Measurements from ENCODE around the gene ATP5PO. TPM values are rescaled to one million over a fixed set of nuclear protein-coding genes. Genes with fewer than 3 reads are reported as not detected.
"Not testable (repeated sequence)": the region's sequence is repeated elsewhere in the genome, so short reads cannot be mapped to it uniquely, and the experiment has no call there.

ATP5PO gene
- polyA plus RNA-seq, 4 donors = 206 to 904 (median 590) TPM

GRCh38 chr21:33880626-33881025 is 35.0 kb downstream of the ATP5PO start:
- WGBS, 3 donors = 85 to 89% (median 87%) methylated on average over 13 of the region's 13 CpGs
- no peak for FAIRE-seq
- Histone ChIP-seq H3K36me3 (ENCODE audit: control insufficient read depth in 3 of 3, insufficient read depth in 2 of 3, low read depth in 1 of 3, low read length in 3 of 3) (no peaks in the 10 kb centered on the region), H3K9me3 (ENCODE audit: control insufficient read depth in 2 of 2, insufficient read depth in 1 of 2, low read depth in 1 of 2, low read length in 1 of 2) (no peaks in the 10 kb centered on the region), H3K4me3 (ENCODE audit: low read depth in 1 of 3, low read length in 3 of 3) (no peak overlapping the region), H3K4me1 (ENCODE audit: control insufficient read depth in 3 of 3, insufficient read depth in 2 of 3, low read depth in 1 of 3, low read length in 2 of 3) (no peaks in the 10 kb centered on the region), H3K27me3 (ENCODE audit: control insufficient read depth in 3 of 3, insufficient read depth in 3 of 3, low read length in 3 of 3) (no peaks in the 10 kb centered on the region), H3K27ac (ENCODE audit: low read depth in 1 of 3, low read length in 2 of 3) (no peak overlapping the region)
- DNase-seq = no peak

GRCh38 chr21:33878824-33879223 is 36.8 kb downstream of the ATP5PO start:
- DNase-seq (no peak), FAIRE-seq (no peak)
- H3K4me1 ChIP-seq (ENCODE audit: control insufficient read depth in 3 of 3, insufficient read depth in 2 of 3, low read depth in 1 of 3, low read length in 2 of 3) = no peaks in the 10 kb centered on the region
- no peaks in the 10 kb centered on the region for H3K27me3 ChIP-seq (ENCODE audit: control insufficient read depth in 3 of 3, insufficient read depth in 3 of 3, low read length in 3 of 3)
- H3K27ac ChIP-seq (ENCODE audit: low read depth in 1 of 3, low read length in 2 of 3) = no peak overlapping the region
- H3K9me3 ChIP-seq (ENCODE audit: control insufficient read depth in 2 of 2, insufficient read depth in 1 of 2, low read depth in 1 of 2, low read length in 1 of 2) = no peaks in the 10 kb centered on the region
- H3K4me3 ChIP-seq (ENCODE audit: low read depth in 1 of 3, low read length in 3 of 3) = no peak overlapping the region
- WGBS, 3 donors = 81 to 92% (median 86%) methylated on average over 6 of the region's 6 CpGs
- no peaks in the 10 kb centered on the region for H3K36me3 ChIP-seq (ENCODE audit: control insufficient read depth in 3 of 3, insufficient read depth in 2 of 3, low read depth in 1 of 3, low read length in 3 of 3)

GRCh38 chr21:33875026-33875695 is 40.4 kb downstream of the ATP5PO start:
- no peaks in the 10 kb centered on the region for H3K4me1 ChIP-seq (ENCODE audit: control insufficient read depth in 3 of 3, insufficient read depth in 2 of 3, low read depth in 1 of 3, low read length in 2 of 3)
- no peak for FAIRE-seq
- WGBS, 3 donors = 59 to 89% (median 72%) methylated on average over 20 of the region's 20 CpGs
- H3K27ac ChIP-seq (ENCODE audit: low read depth in 1 of 3, low read length in 2 of 3) = no peak overlapping the region
- no peaks in the 10 kb centered on the region for H3K36me3 ChIP-seq (ENCODE audit: control insufficient read depth in 3 of 3, insufficient read depth in 2 of 3, low read depth in 1 of 3, low read length in 3 of 3)
- no peaks in the 10 kb centered on the region for H3K27me3 ChIP-seq (ENCODE audit: control insufficient read depth in 3 of 3, insufficient read depth in 3 of 3, low read length in 3 of 3)
- no peak overlapping the region for H3K4me3 ChIP-seq (ENCODE audit: low read depth in 1 of 3, low read length in 3 of 3)
- DNase-seq = peak in 1 of 2 donors; percentile 9
- no peaks in the 10 kb centered on the region for H3K9me3 ChIP-seq (ENCODE audit: control insufficient read depth in 2 of 2, insufficient read depth in 1 of 2, low read depth in 1 of 2, low read length in 1 of 2)

- Histone ChIP-seq H3K27ac (ENCODE audit: low read depth in 1 of 3, low read length in 2 of 3) (no peak overlapping the region), H3K36me3 (ENCODE audit: control insufficient read depth in 3 of 3, insufficient read depth in 2 of 3, low read depth in 1 of 3, low read length in 3 of 3) (no peaks in the 10 kb centered on the region), H3K9me3 (ENCODE audit: control insufficient read depth in 2 of 2, insufficient read depth in 1 of 2, low read depth in 1 of 2, low read length in 1 of 2) (no peaks in the 10 kb centered on the region), H3K4me3 (ENCODE audit: low read depth in 1 of 3, low read length in 3 of 3) (no peak overlapping the region), H3K4me1 (ENCODE audit: control insufficient read depth in 3 of 3, insufficient read depth in 2 of 3, low read depth in 1 of 3, low read length in 2 of 3) (no peaks in the 10 kb centered on the region), H3K27me3 (ENCODE audit: control insufficient read depth in 3 of 3, insufficient read depth in 3 of 3, low read length in 3 of 3) (no peaks in the 10 kb centered on the region)
- FAIRE-seq = no peak
- 91 to 95% (median 95%) methylated on average over 7 of the region's 7 CpGs for WGBS, 3 donors
- no peak for DNase-seq
Observed at GRCh38 chr21:33874161-33874560, 41.4 kb downstream of the ATP5PO start.

DNA sequence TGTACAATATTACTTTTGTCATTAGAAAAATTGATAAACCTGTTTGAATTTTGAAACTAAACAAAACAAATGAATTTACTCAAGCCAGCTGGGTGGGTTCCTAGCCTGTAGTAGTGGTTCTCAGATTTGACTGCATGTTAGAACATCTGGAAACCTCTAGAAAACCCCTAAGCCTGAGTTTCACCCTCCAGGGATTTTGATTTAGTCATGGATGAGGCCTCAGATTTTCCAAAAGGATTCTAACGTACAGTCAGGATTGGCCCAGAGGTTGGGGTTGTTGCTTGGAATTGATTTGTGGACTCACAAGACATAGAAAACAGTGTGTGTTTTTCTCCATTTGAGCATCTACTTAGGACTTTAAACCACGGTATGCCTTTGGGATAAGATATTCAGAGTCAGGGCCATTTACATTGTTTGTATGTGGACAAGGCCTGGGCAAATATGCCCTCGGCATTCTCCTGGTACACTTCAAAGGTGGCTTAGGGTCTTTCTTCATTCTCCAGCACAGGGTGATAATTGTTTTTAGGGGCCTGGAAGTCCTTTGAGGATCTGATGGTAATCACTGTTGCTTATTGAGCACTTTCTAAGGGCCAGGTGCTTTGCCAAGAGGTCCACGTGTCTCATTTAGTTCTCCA is 42.6 kb downstream of the ATP5PO start:
- Histone ChIP-seq H3K36me3 (ENCODE audit: control insufficient read depth in 3 of 3, insufficient read depth in 2 of 3, low read depth in 1 of 3, low read length in 3 of 3) (no peaks in the 10 kb centered on the region), H3K4me3 (ENCODE audit: low read depth in 1 of 3, low read length in 3 of 3) (no peak overlapping the region), H3K27ac (ENCODE audit: low read depth in 1 of 3, low read length in 2 of 3) (no peak overlapping the region), H3K9me3 (ENCODE audit: control insufficient read depth in 2 of 2, insufficient read depth in 1 of 2, low read depth in 1 of 2, low read length in 1 of 2) (no peaks in the 10 kb centered on the region), H3K4me1 (ENCODE audit: control insufficient read depth in 3 of 3, insufficient read depth in 2 of 3, low read depth in 1 of 3, low read length in 2 of 3) (no peaks in the 10 kb centered on the region), H3K27me3 (ENCODE audit: control insufficient read depth in 3 of 3, insufficient read depth in 3 of 3, low read length in 3 of 3) (no peaks in the 10 kb centered on the region)
- DNase-seq (no peak), FAIRE-seq (no peak)
- WGBS, 3 donors = 76 to 87% (median 83%) methylated on average over 4 of the region's 4 CpGs

DNA sequence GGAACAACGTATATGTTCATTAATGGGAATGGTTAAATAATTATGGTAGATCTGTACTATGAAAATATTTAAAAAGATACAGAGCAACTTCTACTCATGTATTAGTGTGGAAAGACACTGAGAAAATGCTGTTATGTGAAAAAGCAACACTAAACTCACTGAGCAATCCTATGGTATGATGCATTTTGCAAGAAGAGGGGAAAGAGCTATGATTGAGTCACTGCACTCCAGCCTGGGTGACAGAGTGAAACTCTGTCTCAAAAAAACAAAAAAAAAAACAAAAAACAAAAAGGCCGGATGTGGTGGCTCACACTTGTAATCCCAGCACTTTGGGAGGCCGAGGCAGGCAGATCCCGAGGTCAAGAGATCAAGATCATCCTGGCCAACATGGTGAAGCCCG is 44.4 kb downstream of the ATP5PO start:
- H3K27ac ChIP-seq (ENCODE audit: low read depth in 1 of 3, low read length in 2 of 3) = no peak overlapping the region
- H3K4me1 ChIP-seq (ENCODE audit: control insufficient read depth in 3 of 3, insufficient read depth in 2 of 3, low read depth in 1 of 3, low read length in 2 of 3) = no peaks in the 10 kb centered on the region
- WGBS, 3 donors = 78 to 90% (median 82%) methylated on average over 5 of the region's 5 CpGs
- H3K36me3 ChIP-seq (ENCODE audit: control insufficient read depth in 3 of 3, insufficient read depth in 2 of 3, low read depth in 1 of 3, low read length in 3 of 3) = no peaks in the 10 kb centered on the region
- no peak for FAIRE-seq
- no peaks in the 10 kb centered on the region for H3K9me3 ChIP-seq (ENCODE audit: control insufficient read depth in 2 of 2, insufficient read depth in 1 of 2, low read depth in 1 of 2, low read length in 1 of 2)
- no peak for DNase-seq
- H3K4me3 ChIP-seq (ENCODE audit: low read depth in 1 of 3, low read length in 3 of 3) = no peak overlapping the region
- H3K27me3 ChIP-seq (ENCODE audit: control insufficient read depth in 3 of 3, insufficient read depth in 3 of 3, low read length in 3 of 3) = no peaks in the 10 kb centered on the region

GRCh38 chr21:33870768-33871167 is 44.8 kb downstream of the ATP5PO start:
- H3K9me3 ChIP-seq (ENCODE audit: control insufficient read depth in 2 of 2, insufficient read depth in 1 of 2, low read depth in 1 of 2, low read length in 1 of 2) = no peaks in the 10 kb centered on the region
- DNase-seq (no peak), FAIRE-seq (no peak)
- H3K27ac ChIP-seq (ENCODE audit: low read depth in 1 of 3, low read length in 2 of 3) = no peak overlapping the region
- no peak overlapping the region for H3K4me3 ChIP-seq (ENCODE audit: low read depth in 1 of 3, low read length in 3 of 3)
- WGBS, 3 donors = 72 to 76% (median 73%) methylated on average over 4 of the region's 4 CpGs
- no peaks in the 10 kb centered on the region for H3K36me3 ChIP-seq (ENCODE audit: control insufficient read depth in 3 of 3, insufficient read depth in 2 of 3, low read depth in 1 of 3, low read length in 3 of 3)
- H3K27me3 ChIP-seq (ENCODE audit: control insufficient read depth in 3 of 3, insufficient read depth in 3 of 3, low read length in 3 of 3) = no peaks in the 10 kb centered on the region
- no peaks in the 10 kb centered on the region for H3K4me1 ChIP-seq (ENCODE audit: control insufficient read depth in 3 of 3, insufficient read depth in 2 of 3, low read depth in 1 of 3, low read length in 2 of 3)

DNA sequence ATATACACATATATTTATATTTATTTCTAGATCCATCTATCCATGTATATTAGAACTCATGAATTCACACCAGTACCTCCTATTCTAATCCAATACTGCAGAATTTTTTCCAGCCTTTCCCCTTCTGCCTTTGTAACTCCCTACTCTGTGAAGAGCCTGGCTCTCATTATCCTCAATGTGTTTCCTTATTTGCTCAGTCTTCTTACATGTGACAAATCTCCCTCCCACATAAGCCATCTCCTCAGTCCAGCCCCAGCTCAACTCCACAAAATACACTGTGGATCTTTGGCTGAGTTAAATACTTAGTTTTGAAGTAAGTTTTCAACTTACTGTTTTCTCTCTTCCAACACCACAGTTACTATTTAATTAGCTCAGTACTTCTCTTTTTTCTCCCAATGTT is 45.7 kb downstream of the ATP5PO start:
- FAIRE-seq (no peak), DNase-seq (no peak)
- no peaks in the 10 kb centered on the region for H3K4me1 ChIP-seq (ENCODE audit: control insufficient read depth in 3 of 3, insufficient read depth in 2 of 3, low read depth in 1 of 3, low read length in 2 of 3)
- no peak overlapping the region for H3K4me3 ChIP-seq (ENCODE audit: low read depth in 1 of 3, low read length in 3 of 3)
- H3K9me3 ChIP-seq (ENCODE audit: control insufficient read depth in 2 of 2, insufficient read depth in 1 of 2, low read depth in 1 of 2, low read length in 1 of 2) = no peaks in the 10 kb centered on the region
- no peaks in the 10 kb centered on the region for H3K36me3 ChIP-seq (ENCODE audit: control insufficient read depth in 3 of 3, insufficient read depth in 2 of 3, low read depth in 1 of 3, low read length in 3 of 3)
- H3K27me3 ChIP-seq (ENCODE audit: control insufficient read depth in 3 of 3, insufficient read depth in 3 of 3, low read length in 3 of 3) = no peaks in the 10 kb centered on the region
- no peak overlapping the region for H3K27ac ChIP-seq (ENCODE audit: low read depth in 1 of 3, low read length in 2 of 3)

DNA sequence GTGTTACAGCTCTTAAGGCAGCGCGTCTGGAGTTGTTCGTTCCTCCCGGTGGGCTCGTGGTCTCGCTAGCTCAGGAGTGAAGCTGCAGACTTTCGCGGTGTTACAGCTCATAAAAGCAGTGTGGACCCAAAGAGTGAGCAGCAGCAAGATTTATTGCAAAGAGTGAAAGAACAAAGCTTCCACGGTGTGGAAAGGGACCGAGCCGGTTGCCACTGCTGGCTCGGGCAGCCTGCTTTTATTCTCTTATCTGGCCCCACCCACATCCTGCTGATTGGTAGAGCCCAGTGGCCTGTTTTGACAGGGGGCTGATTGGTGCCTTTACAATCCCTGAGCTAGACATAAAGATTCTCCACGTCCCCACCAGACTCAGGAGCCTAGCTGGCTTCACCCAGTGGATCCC is 47.7 kb downstream of the ATP5PO start:
- not testable (repeated sequence) for H3K4me3 ChIP-seq (ENCODE audit: low read depth in 1 of 3, low read length in 3 of 3); H3K27me3 ChIP-seq (ENCODE audit: control insufficient read depth in 3 of 3, insufficient read depth in 3 of 3, low read length in 3 of 3); FAIRE-seq; DNase-seq; H3K27ac ChIP-seq (ENCODE audit: low read depth in 1 of 3, low read length in 2 of 3); H3K4me1 ChIP-seq (ENCODE audit: control insufficient read depth in 3 of 3, insufficient read depth in 2 of 3, low read depth in 1 of 3, low read length in 2 of 3); H3K36me3 ChIP-seq (ENCODE audit: control insufficient read depth in 3 of 3, insufficient read depth in 2 of 3, low read depth in 1 of 3, low read length in 3 of 3); H3K9me3 ChIP-seq (ENCODE audit: control insufficient read depth in 2 of 2, insufficient read depth in 1 of 2, low read depth in 1 of 2, low read length in 1 of 2)
- WGBS, 3 donors = 52 to 72% (median 56%) methylated on average over 9 to 13 of the region's 13 CpGs

All from small intestine (tissue), 7 donors.